ENCODE results near the gene AACS.
"Not testable (repeated sequence)": the region's sequence is repeated elsewhere in the genome, so short reads cannot be mapped to it uniquely, and the experiment has no call there.

The AACS gene

GRCh38 chr12:125056306-125056705, 8.9 kb upstream of the AACS start:
- DNase-seq: no peak

- no peak for DNase-seq
Observed at GRCh38 chr12:125057708-125058107, 7.5 kb upstream of the AACS start.

GRCh38 chr12:125061229-125061628, 4.0 kb upstream of the AACS start:
- DNase-seq: no peak

GRCh38 chr12:125063522-125063921, 1.7 kb upstream of the AACS start:
- DNase-seq: not testable (repeated sequence)

- no peak for DNase-seq
Observed at GRCh38 chr12:125064492-125064891, 743 bp upstream of the AACS start.

GRCh38 chr12:125065919-125066570, 810 bp downstream of the AACS start:
- DNase-seq: no peak

- no peak for DNase-seq
Observed at GRCh38 chr12:125068391-125068790, 3.2 kb downstream of the AACS start.

- DNase-seq: no peak
Observed at GRCh38 chr12:125069616-125070015, 4.4 kb downstream of the AACS start.

- no peak for DNase-seq
Observed at GRCh38 chr12:125070112-125070511, 4.9 kb downstream of the AACS start.

GRCh38 chr12:125070661-125071390, 5.6 kb downstream of the AACS start:
- DNase-seq: no peak

- no peak for DNase-seq
Observed at GRCh38 chr12:125071456-125071855, 6.2 kb downstream of the AACS start.

GRCh38 chr12:125072496-125072895, 7.3 kb downstream of the AACS start:
- no peak for DNase-seq

GRCh38 chr12:125074294-125074693, 9.1 kb downstream of the AACS start:
- DNase-seq: not testable (repeated sequence)

- no peak for DNase-seq
Observed at GRCh38 chr12:125076103-125076502, 10.9 kb downstream of the AACS start.

GRCh38 chr12:125079084-125079483, 13.8 kb downstream of the AACS start:
- DNase-seq: no peak

GRCh38 chr12:125079648-125080645, 14.7 kb downstream of the AACS start:
- DNase-seq: no peak

- DNase-seq: no peak
Observed at GRCh38 chr12:125081427-125081826, 16.2 kb downstream of the AACS start.

- no peak for DNase-seq
Observed at GRCh38 chr12:125083072-125083471, 17.8 kb downstream of the AACS start.

- not testable (repeated sequence) for DNase-seq
Observed at GRCh38 chr12:125088199-125088598, 23.0 kb downstream of the AACS start.

- DNase-seq: no peak
Observed at GRCh38 chr12:125089083-125089482, 23.8 kb downstream of the AACS start.

GRCh38 chr12:125089626-125090025, 24.4 kb downstream of the AACS start:
- no peak for DNase-seq

GRCh38 chr12:125090437-125090836, 25.2 kb downstream of the AACS start:
- no peak for DNase-seq

GRCh38 chr12:125091401-125091800, 26.2 kb downstream of the AACS start:
- DNase-seq: no peak

All from effector CD4-positive, alpha-beta T cell (primary cell).